Measurements from ENCODE around the gene EBPL.

Gene EBPL

GRCh38 chr13:49649244-49649962 is 41.9 kb downstream of the EBPL start:
- FAIRE-seq (peak; percentile 48), DNase-seq (ENCODE audit: insufficient read length, low spot score) (no peak)
- TF ChIP-seq CTCF (IDR thresholded peaks at IDR 0.05; ENCODE audit: insufficient read depth, missing control alignments) = peak; percentile 34

DNA sequence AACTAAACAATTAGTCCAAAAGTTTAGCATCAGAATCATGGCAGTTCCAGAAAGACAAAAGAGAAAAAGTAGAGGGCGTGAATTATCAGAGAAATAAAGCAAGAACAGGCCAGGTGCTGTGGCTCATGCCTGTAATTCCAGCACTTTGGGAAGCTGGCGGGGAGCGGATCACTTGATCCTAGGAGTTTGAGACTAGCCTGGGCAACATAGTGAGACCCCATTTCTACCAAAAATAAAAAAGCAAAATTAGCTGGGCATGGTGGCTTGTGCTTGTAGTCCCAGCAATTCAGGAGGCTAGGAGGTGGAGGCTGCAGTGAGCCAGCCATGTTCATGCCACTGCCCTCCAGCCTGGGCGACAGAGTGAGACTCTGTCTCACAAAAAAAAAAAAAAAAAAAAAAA is 44.6 kb downstream of the EBPL start:
- FAIRE-seq = no peak
- no peak for TF ChIP-seq CTCF (IDR thresholded peaks at IDR 0.05; ENCODE audit: insufficient read depth, missing control alignments)
- no peak for DNase-seq (ENCODE audit: insufficient read length, low spot score)

DNA sequence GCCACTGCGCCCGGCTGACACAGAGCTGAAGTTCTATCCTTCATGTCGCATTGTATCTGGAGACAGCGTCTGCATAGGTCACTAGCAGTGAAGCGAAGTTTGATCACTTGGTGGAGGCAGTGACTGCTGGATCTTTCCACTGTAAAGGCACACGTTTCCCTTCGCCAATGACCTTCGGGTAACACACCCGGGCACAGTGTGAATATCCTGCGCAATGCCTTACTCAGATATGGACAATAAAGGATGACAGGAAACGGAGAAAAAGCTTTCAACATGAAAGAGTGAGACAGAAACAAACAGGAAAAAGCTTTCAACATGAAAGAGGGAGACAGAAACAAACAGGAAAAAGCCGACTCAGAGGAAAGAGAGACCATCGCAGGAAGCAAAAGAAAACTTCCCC is 45.8 kb downstream of the EBPL start:
- DNase-seq (ENCODE audit: insufficient read length, low spot score) (no peak), FAIRE-seq (no peak)
- no peak for TF ChIP-seq CTCF (IDR thresholded peaks at IDR 0.05; ENCODE audit: insufficient read depth, missing control alignments)

DNA sequence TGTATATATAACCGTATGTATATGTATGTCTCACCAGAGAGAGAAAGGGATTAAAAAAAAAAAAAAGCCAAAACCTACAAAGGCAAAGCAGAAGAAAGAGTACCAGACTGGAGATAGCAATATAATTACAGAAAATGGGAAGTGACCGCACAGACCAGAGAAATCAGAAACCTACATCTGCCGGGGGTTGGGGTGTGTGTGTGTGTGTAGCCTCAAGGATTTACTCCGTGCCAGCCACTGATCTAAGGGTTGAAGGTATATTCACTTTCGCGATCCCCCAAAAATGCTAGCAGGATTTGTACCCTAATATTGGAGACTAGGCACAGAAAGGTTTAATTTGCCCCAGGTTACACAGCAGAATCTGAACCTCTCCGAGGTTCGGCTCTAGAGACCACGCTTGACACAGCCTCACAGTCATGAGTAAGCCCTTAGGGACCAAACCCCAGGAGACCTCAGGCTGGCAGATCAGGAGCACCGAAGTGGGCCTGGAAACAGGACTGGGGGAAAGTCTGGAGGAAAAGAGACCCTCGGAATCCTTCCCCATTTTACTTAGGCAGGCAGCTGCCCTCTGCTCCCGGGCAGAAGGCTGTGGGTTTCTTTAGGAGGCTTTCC is 48.1 kb downstream of the EBPL start:
- no peak for DNase-seq (ENCODE audit: insufficient read length, low spot score)
- TF ChIP-seq CTCF (IDR thresholded peaks at IDR 0.05; ENCODE audit: insufficient read depth, missing control alignments) = no peak
- FAIRE-seq = no peak

GRCh38 chr13:49641801-49642291 is 49.4 kb downstream of the EBPL start:
- DNase-seq (ENCODE audit: insufficient read length, low spot score) = no peak
- TF ChIP-seq CTCF (IDR thresholded peaks at IDR 0.05; ENCODE audit: insufficient read depth, missing control alignments) = no peak
- FAIRE-seq = no peak

- FAIRE-seq (no peak), DNase-seq (ENCODE audit: insufficient read length, low spot score) (no peak)
Measured at GRCh38 chr13:49638744-49639072, 52.6 kb downstream of the EBPL start.

More at GRCh38 chr13:49638744-49639072, 52.6 kb downstream of the EBPL start:
- TF ChIP-seq CTCF (IDR thresholded peaks at IDR 0.05; ENCODE audit: insufficient read depth, missing control alignments) = no peak

Measured in D721Med (cell line).